Measurements from ENCODE around the gene OPRM1.

OPRM1 gene

DNA sequence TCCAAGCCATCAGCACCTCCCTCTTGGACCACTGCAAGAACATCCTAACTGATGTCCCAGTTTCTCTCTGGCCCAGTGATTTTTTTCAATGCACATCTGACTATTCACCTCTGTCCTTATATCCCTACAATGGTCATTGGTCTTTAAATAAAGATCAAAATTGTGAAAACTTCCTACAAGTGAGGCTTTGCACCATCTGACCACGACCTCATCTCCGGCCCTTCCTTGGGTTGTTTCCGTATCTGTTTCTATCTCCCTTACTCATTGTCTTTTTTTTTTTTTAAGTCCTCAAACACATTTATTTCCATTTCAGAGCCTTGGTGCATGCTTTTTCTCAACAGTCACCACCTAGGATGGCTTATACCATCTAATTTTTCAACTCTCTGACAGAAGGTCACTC, 229.4 kb downstream of the OPRM1 start:
- no peak for DNase-seq (ENCODE audit: extremely low read depth in 1 of 2, low read depth in 1 of 2)

DNA sequence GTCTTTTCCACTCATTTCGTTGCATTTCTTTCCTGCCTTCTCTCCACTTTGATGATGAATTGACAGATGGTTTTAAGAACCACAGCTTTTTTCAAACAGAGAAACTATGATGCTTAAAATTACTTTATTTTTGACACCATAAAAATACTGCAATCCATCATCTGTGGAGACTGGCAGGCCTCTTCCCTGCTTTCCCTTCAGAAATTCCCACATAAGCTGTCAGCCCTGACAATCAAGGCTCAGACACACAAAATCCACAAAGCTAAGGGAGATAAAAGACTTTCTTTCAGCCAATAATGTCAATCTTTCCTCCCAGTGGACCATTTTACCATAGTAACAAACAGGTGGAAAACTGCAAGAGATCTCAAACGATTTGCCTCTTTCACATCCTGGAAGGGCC, 235.1 kb downstream of the OPRM1 start:
- DNase-seq (ENCODE audit: extremely low read depth in 1 of 2, low read depth in 1 of 2) = no peak

DNA sequence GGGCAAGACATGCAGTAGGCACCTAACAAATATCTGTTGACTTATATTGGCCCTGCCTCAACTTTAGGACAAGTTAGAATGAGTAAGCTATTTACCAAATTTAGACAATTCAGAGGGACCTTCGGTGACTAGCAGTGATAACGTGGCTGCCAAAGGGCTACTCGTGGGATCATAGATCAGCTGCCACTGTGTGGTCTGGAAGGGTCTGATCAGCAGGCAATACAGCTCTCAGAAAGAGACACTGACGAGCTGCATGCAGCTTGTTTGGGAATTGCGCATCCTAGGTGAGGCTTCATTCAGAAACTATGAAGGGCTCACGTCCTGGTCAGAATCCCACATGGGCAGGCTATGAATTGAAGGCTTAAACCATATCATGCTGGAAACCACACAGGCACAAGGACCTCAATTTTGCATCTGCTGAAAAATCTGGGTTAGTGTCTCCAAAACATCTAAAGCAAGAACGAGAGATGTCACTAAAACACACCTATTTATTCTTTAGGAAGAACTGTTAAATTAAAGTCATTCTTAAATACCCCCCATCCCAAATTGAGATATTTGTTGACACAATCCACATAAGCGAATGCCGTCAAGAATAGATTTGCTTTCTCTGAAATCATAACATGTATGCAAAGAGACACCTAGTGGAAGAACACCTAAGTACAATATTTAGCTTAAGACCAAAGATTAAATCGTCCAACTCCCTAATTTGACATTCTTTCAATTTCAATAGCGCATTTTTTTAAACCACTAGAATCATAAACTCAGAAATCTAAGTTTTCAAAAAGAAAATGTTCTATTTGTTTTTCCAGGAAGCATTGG, 238.0 kb downstream of the OPRM1 start:
- no peak for DNase-seq (ENCODE audit: extremely low read depth in 1 of 2, low read depth in 1 of 2)

DNA sequence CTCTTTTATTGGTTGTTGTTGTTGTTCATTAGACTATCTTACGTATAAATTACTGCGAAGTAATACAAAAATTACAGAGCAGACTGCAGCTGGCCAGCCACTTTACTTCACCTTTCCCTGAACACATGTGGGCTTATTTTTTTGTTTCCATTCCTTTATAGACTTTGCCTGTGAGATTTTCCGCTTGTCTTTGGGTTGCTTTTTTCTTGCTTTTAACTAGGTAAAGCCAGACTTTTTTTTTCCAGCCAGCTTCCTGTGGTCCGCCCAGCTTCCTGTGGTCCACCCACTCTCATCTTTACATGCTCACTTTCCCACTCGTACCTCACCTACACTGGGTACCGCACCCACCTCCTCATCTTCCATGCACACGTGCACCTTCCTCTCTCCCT, 238.6 kb downstream of the OPRM1 start:
- peak in 1 of 2 donors; percentile 6 for DNase-seq (ENCODE audit: extremely low read depth in 1 of 2, low read depth in 1 of 2)

DNA sequence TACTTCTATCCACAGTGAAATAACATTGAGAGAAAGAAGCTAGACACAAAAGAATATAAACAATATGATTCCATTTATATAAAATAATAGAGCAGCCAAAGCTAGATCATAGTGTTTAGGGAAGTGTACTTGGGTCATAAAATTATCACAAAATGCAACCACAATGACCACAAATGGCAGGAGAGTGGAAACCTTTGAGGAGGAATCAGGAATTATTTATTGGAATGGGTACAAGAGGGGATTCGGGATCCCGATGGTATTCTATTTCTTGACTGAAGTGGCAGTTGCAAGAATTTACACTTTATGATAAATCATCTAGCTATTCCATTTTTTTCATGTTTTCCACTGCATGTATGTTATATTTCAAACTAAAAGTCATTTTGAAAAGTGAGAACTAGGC, 241.5 kb downstream of the OPRM1 start:
- DNase-seq (ENCODE audit: extremely low read depth in 1 of 2, low read depth in 1 of 2) = no peak

DNA sequence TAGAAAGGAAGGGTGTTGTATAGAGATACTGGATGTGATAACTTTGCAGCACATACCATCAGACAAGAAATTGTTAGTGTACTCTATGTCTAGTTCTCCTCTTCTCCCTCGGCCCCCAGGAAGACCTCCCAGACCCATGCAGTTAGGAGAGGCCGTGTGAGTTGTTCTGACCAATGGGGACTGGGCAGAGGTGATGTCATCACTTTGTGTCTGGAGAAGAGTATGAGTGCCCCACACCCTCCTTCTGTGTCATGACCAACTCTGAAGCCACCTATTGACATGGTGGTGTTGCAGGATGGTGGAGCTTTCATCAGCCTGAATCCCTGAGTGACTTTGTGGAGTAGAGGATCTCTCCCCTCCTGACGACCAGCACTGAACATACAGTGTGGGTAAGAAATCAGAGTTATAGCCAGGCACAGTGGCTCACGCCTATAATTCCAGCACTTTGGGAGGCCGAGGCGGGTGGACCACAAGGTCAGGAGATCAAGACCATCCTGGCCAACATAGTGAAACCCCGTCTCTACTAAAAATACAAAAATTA, 245.3 kb downstream of the OPRM1 start:
- DNase-seq (ENCODE audit: extremely low read depth in 1 of 2, low read depth in 1 of 2) = no peak

DNA sequence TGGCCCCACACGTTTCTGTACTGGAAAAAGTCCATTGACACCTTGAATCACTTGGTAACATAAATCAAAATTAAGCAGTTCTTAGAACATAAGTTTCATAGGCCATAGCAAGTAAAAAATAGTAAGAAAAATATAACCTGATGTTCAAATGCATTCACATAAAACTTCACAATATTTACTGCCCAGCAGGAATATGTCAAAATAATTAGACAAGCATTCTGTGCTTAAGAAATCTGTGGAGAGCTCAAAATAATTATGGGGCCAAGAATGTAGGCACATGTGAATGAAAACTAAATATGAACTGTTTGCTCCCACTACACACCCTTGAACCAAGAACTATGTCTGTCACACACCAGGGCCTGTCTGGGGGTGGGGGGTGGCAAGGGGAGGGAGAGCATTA, 246.8 kb downstream of the OPRM1 start:
- no peak for DNase-seq (ENCODE audit: extremely low read depth in 1 of 2, low read depth in 1 of 2)

DNA sequence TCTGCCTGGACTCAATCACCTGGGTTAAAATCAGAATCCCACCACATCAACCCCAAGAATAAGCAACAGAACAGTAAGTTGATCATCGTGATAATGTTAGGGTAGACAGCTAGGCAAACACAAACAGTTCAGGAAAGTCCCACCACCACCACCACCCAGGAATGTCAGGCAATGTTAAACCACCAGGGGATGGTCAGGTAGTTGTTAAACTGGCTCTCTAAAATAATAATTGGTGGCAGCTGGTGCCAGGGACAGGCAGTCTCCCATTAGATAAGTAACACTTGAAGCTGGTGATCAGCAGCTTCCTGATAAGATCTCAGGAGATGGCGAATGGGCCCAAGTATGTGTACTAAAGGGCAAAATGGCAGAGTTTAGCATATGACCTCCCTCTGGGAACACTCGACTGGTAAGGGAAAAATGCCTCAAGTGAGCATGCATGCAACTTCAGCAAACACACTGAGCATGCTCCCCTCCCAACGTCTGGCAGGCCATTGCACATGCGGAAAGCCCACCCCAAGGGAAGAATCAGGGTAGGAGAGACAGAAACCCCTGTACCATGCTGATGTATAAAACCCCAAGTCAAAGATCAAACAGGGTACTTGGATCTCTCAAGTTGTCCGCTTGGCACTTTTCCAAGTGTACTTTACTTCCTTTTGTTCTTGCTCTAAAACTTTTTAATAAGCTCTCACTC, 250.9 kb downstream of the OPRM1 start:
- no peak for DNase-seq (ENCODE audit: extremely low read depth in 1 of 2, low read depth in 1 of 2)

DNA sequence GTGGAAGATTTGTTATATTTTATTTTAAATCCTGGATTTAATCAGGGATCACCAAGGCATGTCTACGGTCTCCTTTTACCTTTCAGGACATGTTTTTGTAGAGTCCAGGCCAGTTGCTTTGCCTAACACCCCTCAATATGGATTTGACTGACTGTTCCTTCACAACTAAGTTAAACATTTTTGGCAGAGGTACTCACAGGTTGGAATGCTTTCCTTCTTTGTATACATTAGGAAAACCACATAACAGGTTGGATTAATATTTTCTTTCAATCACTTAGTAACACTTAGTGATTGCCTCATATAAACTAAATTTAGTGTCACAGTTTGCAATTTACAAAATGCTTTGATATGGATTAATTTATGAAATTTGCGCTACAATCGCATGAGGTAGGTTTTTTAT, 253.0 kb downstream of the OPRM1 start:
- no peak for DNase-seq (ENCODE audit: extremely low read depth in 1 of 2, low read depth in 1 of 2)

DNA sequence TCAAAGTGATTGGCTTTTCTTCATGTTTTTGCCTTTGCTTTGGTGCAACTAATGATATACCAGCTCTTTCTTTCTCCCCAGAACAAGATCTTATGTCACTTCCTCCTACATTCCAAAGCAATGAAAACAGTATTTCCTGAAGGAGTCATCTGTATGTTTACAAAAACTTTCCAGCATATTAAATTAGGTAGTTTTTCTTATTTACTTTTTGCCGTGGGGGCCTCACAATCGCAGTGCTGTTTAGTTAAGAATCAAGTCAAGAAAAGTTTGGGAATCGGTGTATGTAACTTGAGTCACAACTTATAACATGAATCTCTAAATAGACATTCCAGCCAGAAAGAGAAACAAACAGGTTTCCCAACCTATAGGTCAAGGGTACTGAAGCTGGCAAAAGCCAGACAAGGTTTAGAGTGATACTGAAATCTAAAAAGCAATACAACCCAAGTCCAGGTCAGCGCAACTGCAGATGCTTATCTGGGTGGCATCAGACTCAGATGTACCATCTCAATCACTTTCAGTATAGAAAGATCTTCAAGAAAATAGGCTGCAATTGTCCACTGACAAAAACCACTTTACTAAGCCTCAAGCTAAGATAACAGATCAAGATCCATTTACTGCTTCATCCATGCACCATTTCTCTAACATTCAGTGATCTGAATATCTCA, 253.9 kb downstream of the OPRM1 start:
- DNase-seq (ENCODE audit: extremely low read depth in 1 of 2, low read depth in 1 of 2) = no peak

DNA sequence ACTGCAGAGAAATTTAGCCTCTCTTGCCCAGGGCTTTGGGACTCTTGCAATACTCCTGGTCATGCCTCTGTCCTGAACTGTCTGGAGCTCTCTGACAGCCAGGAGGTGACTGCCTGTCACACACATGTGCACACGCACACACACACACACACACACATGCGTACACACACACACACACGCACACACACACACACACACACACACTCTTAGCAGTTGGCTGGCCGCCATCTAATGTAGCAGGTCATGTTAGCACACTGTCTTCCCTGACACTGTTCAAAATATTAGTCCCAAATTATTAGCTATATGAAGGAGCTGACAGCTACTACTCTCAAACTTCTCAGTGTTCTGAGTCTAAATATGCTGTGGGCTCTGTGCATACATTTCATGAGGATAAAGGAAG, 256.7 kb downstream of the OPRM1 start:
- no peak for DNase-seq (ENCODE audit: extremely low read depth in 1 of 2, low read depth in 1 of 2)
